Sigmoid colon (tissue), 7 donors: ENCODE measurements around the gene PLXNA1. TPM values are rescaled to one million over a fixed set of nuclear protein-coding genes. Genes with fewer than 3 reads are reported as not detected.

Source experiments
- DNase-seq: peaks from one replicate; pipeline ENCODE4 v3.0.0-alpha.2; 2019
- H3K27ac ChIP-seq, 4 donors: fragments of 200-600 bp; sonication (generic); one replicate each; pipeline ENCODE4 v1.5.1; 2016 to 2019; ENCODE audit warnings: mild to moderate bottlenecking in 1 of 4
- H3K27me3 ChIP-seq, 3 donors: fragments of 200-600 bp; sonication (generic); one replicate each; pipeline ENCODE4 v1.5.1; 2019; ENCODE audit warnings: mild to moderate bottlenecking in 1 of 3
- H3K36me3 ChIP-seq, 4 donors: fragments of 200-600 bp; sonication (generic); one replicate each; pipeline ENCODE4 v1.5.1; 2016 to 2019
- H3K4me1 ChIP-seq, 4 donors: fragments of 200-600 bp; sonication (generic); one replicate each; pipeline ENCODE4 v1.5.1; 2017 to 2019
- H3K4me3 ChIP-seq, 4 donors: fragments of 200-600 bp; sonication (generic); one replicate each; pipeline ENCODE4 v1.5.1; 2017 to 2019; ENCODE audit warnings: mild to moderate bottlenecking in 2 of 4, moderate library complexity in 1 of 4
- H3K9me3 ChIP-seq, 4 donors: fragments of 200-600 bp in 3 of 4; sonication (generic) in 3 of 4; one replicate each; pipeline versions ENCODE4 v1.5.1 to v1.6.1; 2013 to 2019
- EP300 ChIP-seq, 4 donors: sonication (generic); formaldehyde crosslinking; IDR thresholded peaks; one replicate each; pipeline ENCODE4 v1.6.1; 2017; ENCODE audit warnings: antibody characterized with exemption in 4 of 4
- POLR2A ChIP-seq, 2 donors: fragments of 450-650 bp; IDR thresholded peaks; one replicate each; pipeline ENCODE4 v1.6.1; 2016; ENCODE audit warnings: antibody characterized with exemption in 2 of 2, mild to moderate bottlenecking in 2 of 2, moderate library complexity in 2 of 2
- POLR2AphosphoS5 ChIP-seq, 4 donors: sonication (generic); formaldehyde crosslinking; IDR thresholded peaks; one replicate each; pipeline ENCODE4 v1.6.1; 2017; ENCODE audit warnings: antibody characterized with exemption in 4 of 4
- WGBS, 2 donors: extraction: QIAGEN DNeasy Blood & Tissue Kit; methylation state at CpG; one replicate each; pipeline ENCODE4 v1.1.7; 2013; 5-methylcytosine and 5-hydroxymethylcytosine counted together
- intact Hi-C: fragments of 100-400 bp; cut with DNase I; formaldehyde crosslinking; loops from one replicate; pipeline ENCODE4 v1.15.1; 2023
- polyA plus RNA-seq, 3 donors: library from polyadenylated mRNA; stranded (reverse); fragments of 200-250 nt; gene quantifications; one replicate each; pipeline ENCODE4 v1.2.3, GENCODE V29; 2013
- total RNA-seq, 4 donors: library from RNA; depleted of rRNA; stranded (reverse); fragments of >200 nt; gene quantifications; one replicate each; pipeline ENCODE4 v1.1.0, GENCODE V29; 2016
- TF ChIP-seq, protein P1 (sequence below), 4 experiments: fragments of 450-650 bp in 3 of 4; fragments of 200-600 bp in 1 of 4; IDR thresholded peaks; one replicate each; pipeline ENCODE4 v1.5.1; 2016 to 2019; ENCODE audit warnings: antibody characterized with exemption in 4 of 4, mild to moderate bottlenecking in 3 of 4, moderate library complexity in 2 of 4
- donor health status: healthy with polysubstance abuse.
- donor health status: Bipolar disorder and iron deficiency.
- donor health status: healthy.

PLXNA1 gene
- total and polyA plus RNA-seq, 7 donors, result 0.60 to 29.6 (median 8.2) TPM

GRCh38 chr3:127012091-127012490, 29.2 kb downstream of the PLXNA1 start:
- Histone ChIP-seq H3K4me1 (no peaks in the 10 kb centered on the region), H3K9me3 (no peaks in the 10 kb centered on the region), H3K36me3 (peaks cover 11 to 58% (median 34%) of the 10 kb centered on the region in 4 donors), H3K4me3 (no peak overlapping the region), H3K27ac (no peak overlapping the region), H3K27me3 (no peaks in the 10 kb centered on the region)
- no peak for DNase-seq
- TF ChIP-seq POLR2A (IDR thresholded peaks at IDR 0.05), result no peak
- no peak for TF ChIP-seq EP300 (IDR thresholded peaks at IDR 0.05)
- TF ChIP-seq, protein P1, sequence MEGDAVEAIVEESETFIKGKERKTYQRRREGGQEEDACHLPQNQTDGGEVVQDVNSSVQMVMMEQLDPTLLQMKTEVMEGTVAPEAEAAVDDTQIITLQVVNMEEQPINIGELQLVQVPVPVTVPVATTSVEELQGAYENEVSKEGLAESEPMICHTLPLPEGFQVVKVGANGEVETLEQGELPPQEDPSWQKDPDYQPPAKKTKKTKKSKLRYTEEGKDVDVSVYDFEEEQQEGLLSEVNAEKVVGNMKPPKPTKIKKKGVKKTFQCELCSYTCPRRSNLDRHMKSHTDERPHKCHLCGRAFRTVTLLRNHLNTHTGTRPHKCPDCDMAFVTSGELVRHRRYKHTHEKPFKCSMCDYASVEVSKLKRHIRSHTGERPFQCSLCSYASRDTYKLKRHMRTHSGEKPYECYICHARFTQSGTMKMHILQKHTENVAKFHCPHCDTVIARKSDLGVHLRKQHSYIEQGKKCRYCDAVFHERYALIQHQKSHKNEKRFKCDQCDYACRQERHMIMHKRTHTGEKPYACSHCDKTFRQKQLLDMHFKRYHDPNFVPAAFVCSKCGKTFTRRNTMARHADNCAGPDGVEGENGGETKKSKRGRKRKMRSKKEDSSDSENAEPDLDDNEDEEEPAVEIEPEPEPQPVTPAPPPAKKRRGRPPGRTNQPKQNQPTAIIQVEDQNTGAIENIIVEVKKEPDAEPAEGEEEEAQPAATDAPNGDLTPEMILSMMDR (IDR thresholded peaks at IDR 0.05), result no peak
- TF ChIP-seq POLR2AphosphoS5 (IDR thresholded peaks at IDR 0.05), result no peak
- intact Hi-C loops, result no loop called here
- WGBS, 2 donors, result 95 to 96% methylated on average over 15 of the region's 15 CpGs

GRCh38 chr3:127013181-127013580, 30.3 kb downstream of the PLXNA1 start:
- H3K9me3 ChIP-seq, result no peaks in the 10 kb centered on the region
- H3K36me3 ChIP-seq, result peaks cover 15 to 59% (median 42%) of the 10 kb centered on the region in 4 donors
- DNase-seq, result no peak
- H3K27ac ChIP-seq, result no peak overlapping the region
- TF ChIP-seq POLR2A (IDR thresholded peaks at IDR 0.05) (no peak), POLR2AphosphoS5 (IDR thresholded peaks at IDR 0.05) (no peak), EP300 (IDR thresholded peaks at IDR 0.05) (no peak)
- TF ChIP-seq, protein P1 (IDR thresholded peaks at IDR 0.05), result no peak
- no peaks in the 10 kb centered on the region for H3K27me3 ChIP-seq
- intact Hi-C loops, result no loop called here
- no peak overlapping the region for H3K4me3 ChIP-seq
- no peaks in the 10 kb centered on the region for H3K4me1 ChIP-seq
- 90 to 92% methylated on average over 10 of the region's 10 CpGs for WGBS, 2 donors

DNA sequence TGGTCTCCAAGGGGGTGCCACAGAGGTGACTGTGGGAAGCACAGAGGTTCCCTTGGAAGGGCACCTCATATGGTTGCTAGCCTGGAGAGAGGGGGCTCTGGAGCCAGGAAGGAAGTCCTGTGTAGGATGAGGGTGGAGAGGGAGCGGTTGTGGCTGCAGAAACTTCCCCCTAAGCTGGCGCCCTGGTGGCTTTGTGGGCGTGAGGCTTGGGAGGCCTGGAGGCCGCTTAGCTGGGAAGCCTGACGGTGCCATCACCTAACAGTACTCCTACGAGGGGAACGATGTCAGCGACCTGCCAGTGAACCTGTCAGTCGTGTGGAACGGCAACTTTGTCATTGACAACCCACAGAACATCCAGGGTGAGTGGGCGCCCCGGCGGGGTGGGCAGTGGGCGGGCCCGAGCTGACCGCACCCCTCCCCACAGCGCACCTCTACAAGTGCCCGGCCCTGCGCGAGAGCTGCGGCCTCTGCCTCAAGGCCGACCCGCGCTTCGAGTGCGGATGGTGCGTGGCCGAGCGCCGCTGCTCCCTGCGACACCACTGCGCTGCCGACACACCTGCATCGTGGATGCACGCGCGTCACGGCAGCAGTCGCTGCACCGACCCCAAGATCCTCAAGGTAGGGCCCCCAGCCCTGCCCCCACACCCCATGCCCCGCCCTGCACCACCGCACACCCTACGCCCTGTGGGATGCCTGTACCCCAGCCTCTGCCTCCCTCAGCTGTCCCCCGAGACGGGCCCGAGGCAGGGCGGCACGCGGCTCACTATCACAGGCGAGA, 31.0 kb downstream of the PLXNA1 start:
- WGBS, 2 donors, result 90 to 94% methylated on average over 50 of the region's 50 CpGs
- DNase-seq, result no peak
- Histone ChIP-seq H3K9me3 (no peaks in the 10 kb centered on the region), H3K36me3 (peaks cover 15 to 66% (median 46%) of the 10 kb centered on the region in 4 donors), H3K4me1 (no peaks in the 10 kb centered on the region), H3K27ac (no peak overlapping the region), H3K4me3 (no peak overlapping the region), H3K27me3 (no peaks in the 10 kb centered on the region)
- TF ChIP-seq POLR2A (IDR thresholded peaks at IDR 0.05), result no peak
- TF ChIP-seq POLR2AphosphoS5 (IDR thresholded peaks at IDR 0.05), result no peak
- TF ChIP-seq, protein P1 (IDR thresholded peaks at IDR 0.05), result no peak
- TF ChIP-seq EP300 (IDR thresholded peaks at IDR 0.05), result no peak
- intact Hi-C loops, result no loop called here

DNA sequence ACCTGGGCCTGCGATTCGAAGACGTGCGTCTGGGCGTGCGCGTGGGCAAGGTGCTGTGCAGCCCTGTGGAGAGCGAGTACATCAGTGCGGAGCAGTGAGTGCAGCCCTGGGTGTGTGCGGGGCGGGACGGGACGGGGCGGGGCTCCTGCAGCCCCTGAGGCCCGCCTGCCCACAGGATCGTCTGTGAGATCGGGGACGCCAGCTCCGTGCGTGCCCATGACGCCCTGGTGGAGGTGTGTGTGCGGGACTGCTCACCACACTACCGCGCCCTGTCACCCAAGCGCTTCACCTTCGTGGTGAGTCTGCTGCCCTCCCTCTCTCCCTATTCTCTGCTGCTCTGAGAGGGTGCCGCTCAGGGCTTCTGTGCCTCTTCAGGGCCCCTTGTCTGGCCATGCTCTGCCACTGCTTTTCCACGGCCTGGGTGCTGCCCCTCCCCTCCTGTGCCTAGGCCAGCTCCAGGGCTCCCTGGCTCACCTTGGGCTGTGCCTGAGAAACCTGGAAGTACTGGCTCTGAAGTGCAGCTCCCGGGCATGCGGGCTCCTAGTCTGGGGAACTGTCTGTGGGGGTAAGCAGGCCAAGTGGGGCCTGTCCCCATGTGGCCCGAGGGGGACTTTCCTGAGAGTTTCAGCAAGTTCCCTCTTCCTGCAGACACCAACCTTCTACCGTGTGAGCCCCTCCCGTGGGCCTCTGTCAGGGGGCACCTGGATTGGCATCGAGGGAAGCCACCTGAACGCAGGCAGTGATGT, 31.8 kb downstream of the PLXNA1 start:
- WGBS, 2 donors, result 88 to 91% methylated on average over 35 of the region's 35 CpGs
- no peaks in the 10 kb centered on the region for H3K4me1 ChIP-seq
- H3K27ac ChIP-seq, result no peak overlapping the region

More for the DNA sequence above, 31.8 kb downstream of the PLXNA1 start:
- no peak for TF ChIP-seq EP300 (IDR thresholded peaks at IDR 0.05)
- TF ChIP-seq, protein P1 (IDR thresholded peaks at IDR 0.05), result no peak
- TF ChIP-seq POLR2A (IDR thresholded peaks at IDR 0.05), result no peak
- no peak for TF ChIP-seq POLR2AphosphoS5 (IDR thresholded peaks at IDR 0.05)
- H3K36me3 ChIP-seq, result peaks cover 15 to 73% (median 49%) of the 10 kb centered on the region in 4 donors
- DNase-seq, result no peak
- no peaks in the 10 kb centered on the region for H3K27me3 ChIP-seq
- H3K4me3 ChIP-seq, result no peak overlapping the region
- intact Hi-C loops, result no loop called here
- no peaks in the 10 kb centered on the region for H3K9me3 ChIP-seq
